ENCODE measurements around the gene HOXB4.

Gene HOXB4

DNA sequence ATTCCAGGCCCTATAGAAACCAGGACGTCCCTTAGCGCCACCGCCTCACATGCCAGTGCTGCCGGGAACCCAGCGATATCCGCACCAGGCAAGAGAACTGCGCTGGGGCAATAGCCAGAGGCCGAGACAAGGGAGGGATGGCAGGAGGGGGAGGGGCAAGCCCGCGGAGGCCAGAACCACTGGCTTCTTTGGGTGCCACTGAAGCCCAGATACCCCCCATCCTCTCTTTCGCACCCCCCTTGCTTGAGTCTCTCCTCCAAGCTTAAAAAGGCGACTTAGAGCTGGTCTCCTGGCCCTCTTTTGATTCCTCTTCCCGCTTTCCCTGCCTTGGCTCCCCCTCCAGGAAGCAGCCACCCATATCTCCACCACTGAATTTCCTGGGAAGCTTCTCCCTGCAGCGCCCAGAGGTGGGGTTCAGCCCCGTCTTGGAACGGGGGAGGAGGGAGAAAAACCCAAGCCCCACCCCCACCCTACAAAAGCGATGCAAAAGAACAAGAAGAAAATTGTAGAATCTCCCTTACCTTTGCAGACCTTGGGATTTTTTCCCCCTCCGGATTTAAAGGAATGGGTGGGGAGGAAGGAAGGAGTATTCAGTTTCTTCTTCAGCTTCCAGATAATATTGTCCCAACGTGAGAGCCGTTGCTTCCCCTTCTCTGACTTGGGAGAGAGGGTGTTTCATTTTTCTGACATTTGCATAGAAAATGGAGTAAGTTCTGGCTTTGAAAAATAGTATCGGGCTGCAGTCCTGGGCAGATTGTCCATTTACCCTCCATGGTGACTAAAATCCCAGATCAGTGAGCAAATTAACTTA is 26.0 kb upstream of the HOXB4 start:
- peak overlapping the region; percentile 89 for H3K4me3 ChIP-seq (ENCODE audit: low read length)
- TF ChIP-seq, protein P1, sequence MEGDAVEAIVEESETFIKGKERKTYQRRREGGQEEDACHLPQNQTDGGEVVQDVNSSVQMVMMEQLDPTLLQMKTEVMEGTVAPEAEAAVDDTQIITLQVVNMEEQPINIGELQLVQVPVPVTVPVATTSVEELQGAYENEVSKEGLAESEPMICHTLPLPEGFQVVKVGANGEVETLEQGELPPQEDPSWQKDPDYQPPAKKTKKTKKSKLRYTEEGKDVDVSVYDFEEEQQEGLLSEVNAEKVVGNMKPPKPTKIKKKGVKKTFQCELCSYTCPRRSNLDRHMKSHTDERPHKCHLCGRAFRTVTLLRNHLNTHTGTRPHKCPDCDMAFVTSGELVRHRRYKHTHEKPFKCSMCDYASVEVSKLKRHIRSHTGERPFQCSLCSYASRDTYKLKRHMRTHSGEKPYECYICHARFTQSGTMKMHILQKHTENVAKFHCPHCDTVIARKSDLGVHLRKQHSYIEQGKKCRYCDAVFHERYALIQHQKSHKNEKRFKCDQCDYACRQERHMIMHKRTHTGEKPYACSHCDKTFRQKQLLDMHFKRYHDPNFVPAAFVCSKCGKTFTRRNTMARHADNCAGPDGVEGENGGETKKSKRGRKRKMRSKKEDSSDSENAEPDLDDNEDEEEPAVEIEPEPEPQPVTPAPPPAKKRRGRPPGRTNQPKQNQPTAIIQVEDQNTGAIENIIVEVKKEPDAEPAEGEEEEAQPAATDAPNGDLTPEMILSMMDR (conservative IDR thresholded peaks at IDR 0.05; ENCODE audit: low read length) = peak; percentile 37
- DNase-seq (ENCODE audit: low read depth) = no peak

DNA sequence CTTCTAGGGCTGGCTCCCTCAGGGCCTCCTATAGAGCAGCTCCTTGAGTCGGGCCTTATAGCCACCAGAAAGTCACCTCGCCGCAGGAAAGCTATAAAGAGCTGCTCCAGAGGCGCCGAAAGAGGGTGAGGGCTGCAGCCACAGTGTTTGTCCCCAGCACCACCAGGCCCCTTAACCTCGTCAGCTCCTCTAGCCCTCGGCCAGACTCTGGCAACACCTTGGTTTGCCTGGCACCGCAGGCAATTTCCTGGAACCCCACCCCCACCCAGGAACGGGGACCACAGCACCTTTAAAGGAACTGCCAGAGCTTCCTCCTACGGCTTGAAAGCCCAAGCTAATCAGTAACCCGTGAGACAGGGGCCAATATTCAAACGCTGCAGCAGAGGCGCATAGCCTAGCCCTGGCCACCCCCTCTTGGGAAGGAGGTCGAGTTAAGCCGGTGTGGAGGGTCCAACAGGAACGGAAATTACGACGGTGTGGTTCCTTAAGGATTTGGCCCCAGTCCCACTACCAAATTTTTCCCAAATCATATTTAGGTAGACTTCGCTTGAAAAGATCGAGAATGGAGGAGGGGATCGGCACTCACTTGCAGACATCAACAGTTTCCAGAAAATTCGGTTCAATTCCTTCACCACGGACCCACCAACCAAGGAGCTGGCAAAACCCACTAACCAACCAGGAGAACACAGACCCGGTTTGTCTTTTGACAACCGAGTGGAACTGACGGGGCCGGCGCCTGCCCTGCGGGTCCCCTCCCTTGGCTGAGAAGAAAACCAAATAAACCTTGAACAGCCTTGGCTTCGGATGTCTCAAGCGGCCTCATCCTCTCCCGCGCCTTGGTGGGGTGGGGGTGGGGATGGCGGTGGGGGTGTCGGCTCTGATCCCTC is 23.6 kb upstream of the HOXB4 start:
- no peak for DNase-seq (ENCODE audit: low read depth)
- peak overlapping the region; percentile 89 for H3K4me3 ChIP-seq (ENCODE audit: low read length)
- TF ChIP-seq, protein P1 (conservative IDR thresholded peaks at IDR 0.05; ENCODE audit: low read length) = no peak

DNA sequence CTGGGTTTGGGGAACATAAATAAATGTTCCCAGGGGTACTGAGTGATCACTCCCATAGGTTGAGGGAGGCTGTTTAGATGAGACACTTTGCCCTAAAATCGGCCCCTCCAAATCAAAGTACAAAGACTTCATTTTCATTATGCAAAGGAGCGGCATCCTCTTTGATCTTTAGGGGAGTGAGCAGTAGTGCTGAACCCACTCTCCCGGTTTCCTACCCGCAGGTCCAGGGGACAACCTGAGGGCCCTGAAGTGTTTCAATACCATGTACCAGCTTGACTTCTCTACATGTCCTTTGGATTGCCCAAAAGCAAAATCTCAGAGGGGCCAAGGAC is 23.0 kb upstream of the HOXB4 start:
- no peak for DNase-seq (ENCODE audit: low read depth)
- peak overlapping the region; percentile 89 for H3K4me3 ChIP-seq (ENCODE audit: low read length)
- TF ChIP-seq, protein P1 (conservative IDR thresholded peaks at IDR 0.05; ENCODE audit: low read length) = no peak

DNA sequence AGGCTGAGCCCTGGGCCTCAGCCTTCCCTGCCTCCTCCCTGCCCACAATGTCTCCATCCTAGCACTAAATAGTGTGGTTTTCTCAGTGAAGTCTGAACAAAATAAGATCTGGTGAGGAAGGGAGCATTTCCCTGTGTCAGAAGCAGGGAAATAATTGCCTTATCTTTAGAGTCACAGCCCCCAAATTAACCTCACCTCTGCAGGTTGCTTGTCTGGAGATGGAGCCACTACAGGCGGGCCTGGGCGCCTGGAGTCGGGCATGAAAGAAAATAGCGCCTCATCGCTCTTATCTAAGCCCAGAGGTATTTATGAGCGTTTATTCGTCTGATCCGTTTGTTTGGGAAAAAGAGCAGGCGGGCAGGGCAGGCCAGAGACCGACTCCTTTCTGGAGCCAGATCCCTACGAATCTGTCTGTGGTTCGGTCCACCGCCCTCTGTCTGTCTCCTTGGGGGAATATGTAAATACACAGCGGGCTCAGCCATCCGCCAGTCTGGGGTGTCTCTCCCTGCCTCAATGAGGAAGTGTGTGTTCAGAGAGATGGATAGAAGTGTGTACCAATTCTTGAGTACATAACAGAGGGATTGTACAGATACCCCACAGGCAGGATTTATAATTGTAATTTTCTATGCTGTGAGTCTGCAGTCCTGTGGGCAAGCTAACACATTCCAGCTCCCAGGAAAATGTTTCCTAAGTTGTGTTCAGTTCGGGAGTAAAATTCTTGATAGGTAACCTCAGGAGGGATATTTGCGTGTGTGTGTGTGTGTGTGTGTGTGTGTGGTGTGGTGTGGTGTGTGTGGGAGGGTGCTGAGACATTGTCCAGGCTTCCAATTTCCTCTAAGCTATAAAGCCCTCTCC is 22.3 kb upstream of the HOXB4 start:
- TF ChIP-seq, protein P1 (conservative IDR thresholded peaks at IDR 0.05; ENCODE audit: low read length) = no peak
- no peak for DNase-seq (ENCODE audit: low read depth)
- H3K4me3 ChIP-seq (ENCODE audit: low read length) = peak overlapping the region; percentile 89

- TF ChIP-seq, protein P1 (conservative IDR thresholded peaks at IDR 0.05; ENCODE audit: low read length) = no peak
- peak overlapping the region; percentile 70 for H3K4me3 ChIP-seq (ENCODE audit: low read length)
- no peak for DNase-seq (ENCODE audit: low read depth)
Measured at GRCh38 chr17:48599354-48599753, 21.2 kb upstream of the HOXB4 start.

- TF ChIP-seq, protein P1 (conservative IDR thresholded peaks at IDR 0.05; ENCODE audit: low read length) = no peak
- DNase-seq (ENCODE audit: low read depth) = no peak
- peak overlapping the region; percentile 70 for H3K4me3 ChIP-seq (ENCODE audit: low read length)
Measured at GRCh38 chr17:48598736-48599135, 20.6 kb upstream of the HOXB4 start.
